Stimulated activated CD4-positive, alpha-beta T cell treated with anti-CD3 and anti-CD28 coated beads, Interleukin-4, amount 100 ng/mL, for 48 hours (primary cell): ENCODE results near the gene KAT7.

Experiments
- DNase-seq, 2 donors: peaks; one replicate each; pipeline ENCODE4 v3.0.0-alpha.2; 2020; ENCODE audit warnings: low read depth in 2 of 2

Gene KAT7

GRCh38 chr17:49842371-49842770, 53.9 kb downstream of the KAT7 start:
- DNase-seq: no peak

DNA sequence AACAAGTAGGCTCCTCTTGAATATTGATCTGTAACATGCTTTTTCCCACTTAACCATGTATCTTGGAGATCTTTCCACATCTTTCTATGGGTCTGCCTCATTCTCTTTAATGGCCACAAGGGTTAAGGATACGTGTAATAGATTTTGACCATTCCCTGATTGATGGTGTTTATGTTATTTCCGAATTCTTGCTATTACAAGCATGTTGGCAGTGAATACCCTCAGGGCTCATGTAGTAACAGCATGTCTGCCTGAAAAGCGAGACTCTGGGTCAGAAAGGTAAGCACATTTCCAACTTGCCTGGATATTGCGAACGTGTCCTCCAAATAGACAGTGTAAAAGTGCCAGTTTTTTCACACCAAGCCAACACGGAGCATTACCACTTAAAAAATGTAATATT, 54.4 kb downstream of the KAT7 start:
- no peak for DNase-seq

GRCh38 chr17:49843774-49844350, 55.4 kb downstream of the KAT7 start:
- no peak for DNase-seq

DNA sequence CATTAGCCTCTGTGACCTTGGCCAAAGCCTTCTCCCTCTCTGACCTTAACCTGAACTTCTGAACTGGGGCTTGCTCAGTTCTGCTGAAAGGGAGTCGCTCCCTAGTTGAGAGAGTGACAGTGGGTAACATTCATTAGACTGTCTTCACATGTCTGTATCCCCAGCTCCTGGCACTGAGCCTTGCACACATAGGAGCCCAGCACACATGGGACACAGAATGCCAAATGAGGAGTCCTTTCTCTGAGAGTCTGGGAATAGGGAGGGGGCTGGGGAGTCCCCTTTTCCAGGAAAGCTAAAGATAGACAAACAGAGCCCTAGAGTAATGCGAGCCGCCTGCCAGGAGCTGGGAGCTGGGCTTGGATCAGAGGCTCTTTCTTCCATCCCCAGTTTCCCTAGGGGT, 56.8 kb downstream of the KAT7 start:
- DNase-seq: no peak

GRCh38 chr17:49846938-49847712, 58.6 kb downstream of the KAT7 start:
- no peak for DNase-seq

- no peak for DNase-seq
Measured at GRCh38 chr17:49848019-49848473, 59.6 kb downstream of the KAT7 start, which contains the start of gene TAC4. TSS of gene TAC4 (minus strand) at chr17:49848069. CDS start at chr17:49848017, 52 bp downstream.

- no peak for DNase-seq
Measured at GRCh38 chr17:49848739-49849138, 60.3 kb downstream of the KAT7 start.

GRCh38 chr17:49850218-49850610, 61.7 kb downstream of the KAT7 start:
- no peak for DNase-seq

DNA sequence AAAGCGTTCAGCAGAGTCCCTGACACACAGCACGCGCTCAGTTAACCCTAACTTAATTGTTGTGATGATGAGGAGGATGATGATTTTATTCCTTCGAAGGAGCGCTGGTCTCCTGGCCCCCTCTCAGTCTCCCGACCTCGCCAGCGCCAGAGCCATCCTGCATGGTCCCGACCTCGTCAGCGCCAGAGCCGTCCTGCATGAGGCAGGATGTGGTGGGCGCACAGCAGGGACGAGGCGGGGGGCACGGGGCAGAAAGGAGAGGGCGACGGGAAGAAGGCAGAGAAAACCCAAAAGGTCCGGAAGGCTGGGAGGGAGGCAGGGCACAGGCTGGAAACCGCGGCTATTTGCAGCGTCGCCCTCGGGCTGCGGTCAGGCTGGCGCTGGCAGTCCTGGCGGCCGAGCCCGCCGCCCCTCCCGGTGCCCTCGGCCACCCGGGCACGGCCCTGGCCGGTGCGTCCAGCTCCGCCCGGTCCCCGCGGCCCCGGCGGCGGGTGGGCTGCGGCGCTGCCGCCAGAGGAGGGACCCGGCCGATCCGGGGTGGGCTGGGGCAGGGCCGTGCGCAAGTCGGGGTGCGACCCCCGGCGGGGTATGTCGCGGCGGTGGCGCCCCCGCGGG, 62.4 kb downstream of the KAT7 start:
- no peak for DNase-seq

- DNase-seq: peak; percentile 62 to 68
Measured at GRCh38 chr17:49851387-49852291, 63.2 kb downstream of the KAT7 start.

- DNase-seq: no peak
Measured at GRCh38 chr17:49853470-49854015, 65.1 kb downstream of the KAT7 start.

GRCh38 chr17:49854126-49854525, 65.6 kb downstream of the KAT7 start:
- no peak for DNase-seq

- no peak for DNase-seq
Measured at GRCh38 chr17:49858796-49859195, 70.3 kb downstream of the KAT7 start.

DNA sequence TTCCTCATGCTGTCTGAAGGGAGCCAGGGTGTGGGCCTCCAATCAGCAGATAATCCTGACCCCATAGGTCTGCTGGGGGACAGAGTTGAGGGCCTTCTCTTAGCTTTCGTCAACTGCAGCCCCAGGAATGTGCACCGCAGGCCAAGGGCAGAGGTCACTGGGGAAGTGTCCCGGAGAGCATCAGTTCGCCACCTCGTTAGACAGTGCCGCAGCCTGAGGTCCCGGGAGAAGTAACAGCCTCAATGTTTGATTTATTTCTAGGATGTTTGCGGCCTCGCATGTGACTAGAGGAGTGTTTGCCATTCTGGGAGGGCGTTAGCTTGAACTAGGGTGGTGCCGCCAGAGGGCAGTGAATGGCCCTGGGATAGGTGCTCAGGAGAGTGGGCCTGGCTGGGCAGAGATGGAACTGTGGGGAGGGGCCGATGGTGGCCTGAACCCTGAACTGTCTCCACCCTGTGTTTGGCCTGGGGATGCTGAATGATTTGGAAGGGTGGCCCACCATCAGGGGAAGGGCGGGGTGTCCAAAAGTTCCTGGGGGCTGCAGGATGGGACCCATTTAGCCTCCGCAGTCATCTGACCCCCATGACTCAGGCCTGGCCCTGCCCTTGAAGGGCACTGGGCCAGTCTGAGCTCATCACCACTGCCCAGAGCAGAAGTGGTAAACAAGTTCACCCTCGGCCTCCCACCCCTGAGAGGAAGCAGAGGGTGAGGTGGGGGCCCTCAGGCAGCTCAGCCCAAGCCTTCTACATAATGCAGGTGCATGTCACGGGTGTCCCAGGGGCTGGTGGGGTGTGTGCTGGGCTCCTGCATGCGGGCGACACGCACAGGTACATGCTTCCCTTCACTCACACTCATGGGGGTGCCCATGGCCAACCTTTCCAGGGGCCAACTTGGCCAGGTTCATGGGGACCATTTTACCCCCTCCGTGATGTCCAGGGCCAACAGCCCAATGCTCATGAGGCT, 71.8 kb downstream of the KAT7 start:
- DNase-seq: no peak

DNA sequence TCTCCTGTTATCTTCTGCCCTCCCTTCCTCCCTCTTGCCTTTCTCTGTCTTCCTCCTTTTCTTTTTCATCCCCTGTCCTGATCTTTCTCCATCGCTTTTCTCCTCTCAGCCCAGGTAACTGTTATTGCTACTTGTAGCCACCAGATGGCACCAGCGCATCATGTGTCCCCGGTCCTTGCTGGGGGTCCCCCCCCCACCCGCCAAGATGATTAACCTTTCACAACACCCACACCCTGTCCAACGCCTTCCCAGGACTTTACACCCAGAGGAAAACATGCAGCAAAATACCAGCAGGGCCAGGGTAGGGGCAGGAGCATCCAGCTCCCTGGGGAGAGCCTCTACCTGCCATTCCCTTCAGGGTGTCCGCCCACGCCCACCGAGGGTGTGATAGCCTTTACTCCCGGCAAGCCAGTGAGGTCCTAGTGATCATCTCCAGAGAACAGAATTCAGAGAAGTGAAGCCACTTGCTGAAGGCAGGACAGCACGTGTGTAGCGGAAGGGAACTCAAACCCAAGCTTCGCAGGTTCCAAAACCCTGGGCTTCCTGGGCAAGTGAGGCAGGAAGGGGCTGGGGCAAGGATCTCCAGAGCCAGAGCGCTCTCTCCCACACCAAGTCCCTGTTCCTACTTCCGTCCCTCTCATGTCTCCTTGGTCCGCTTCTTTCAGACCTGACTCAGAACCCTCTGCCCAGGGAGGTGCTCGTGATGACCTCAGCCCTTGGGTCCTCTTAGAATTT, 72.8 kb downstream of the KAT7 start:
- peak; percentile 25 to 34 for DNase-seq

GRCh38 chr17:49862781-49863331, 74.4 kb downstream of the KAT7 start:
- DNase-seq: no peak

- DNase-seq: no peak
Measured at GRCh38 chr17:49866019-49866380, 77.5 kb downstream of the KAT7 start.

GRCh38 chr17:49866882-49867413, 78.5 kb downstream of the KAT7 start:
- DNase-seq: no peak

DNA sequence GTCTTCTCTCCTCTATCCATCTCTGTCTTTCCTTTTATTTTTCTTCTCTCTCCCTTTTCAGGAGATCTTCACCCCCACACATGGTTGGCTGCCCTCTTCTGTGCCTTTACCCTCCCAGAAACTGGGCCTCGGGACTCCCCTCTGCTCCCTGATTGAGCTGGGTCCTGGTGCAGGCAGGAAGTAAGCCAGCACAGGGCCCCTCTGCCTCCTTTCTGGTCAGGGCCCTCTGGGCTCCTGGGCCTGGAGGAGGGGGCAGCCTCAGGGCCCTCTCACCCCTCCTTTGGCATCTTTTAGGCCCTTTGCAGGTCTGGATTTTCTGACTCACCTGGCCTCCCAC, 80.5 kb downstream of the KAT7 start:
- no peak for DNase-seq
